ENCODE results near the gene NLRC3. TPM values are rescaled to one million over a fixed set of nuclear protein-coding genes. Genes with fewer than 3 reads are reported as not detected.

Gene NLRC3, protein sequence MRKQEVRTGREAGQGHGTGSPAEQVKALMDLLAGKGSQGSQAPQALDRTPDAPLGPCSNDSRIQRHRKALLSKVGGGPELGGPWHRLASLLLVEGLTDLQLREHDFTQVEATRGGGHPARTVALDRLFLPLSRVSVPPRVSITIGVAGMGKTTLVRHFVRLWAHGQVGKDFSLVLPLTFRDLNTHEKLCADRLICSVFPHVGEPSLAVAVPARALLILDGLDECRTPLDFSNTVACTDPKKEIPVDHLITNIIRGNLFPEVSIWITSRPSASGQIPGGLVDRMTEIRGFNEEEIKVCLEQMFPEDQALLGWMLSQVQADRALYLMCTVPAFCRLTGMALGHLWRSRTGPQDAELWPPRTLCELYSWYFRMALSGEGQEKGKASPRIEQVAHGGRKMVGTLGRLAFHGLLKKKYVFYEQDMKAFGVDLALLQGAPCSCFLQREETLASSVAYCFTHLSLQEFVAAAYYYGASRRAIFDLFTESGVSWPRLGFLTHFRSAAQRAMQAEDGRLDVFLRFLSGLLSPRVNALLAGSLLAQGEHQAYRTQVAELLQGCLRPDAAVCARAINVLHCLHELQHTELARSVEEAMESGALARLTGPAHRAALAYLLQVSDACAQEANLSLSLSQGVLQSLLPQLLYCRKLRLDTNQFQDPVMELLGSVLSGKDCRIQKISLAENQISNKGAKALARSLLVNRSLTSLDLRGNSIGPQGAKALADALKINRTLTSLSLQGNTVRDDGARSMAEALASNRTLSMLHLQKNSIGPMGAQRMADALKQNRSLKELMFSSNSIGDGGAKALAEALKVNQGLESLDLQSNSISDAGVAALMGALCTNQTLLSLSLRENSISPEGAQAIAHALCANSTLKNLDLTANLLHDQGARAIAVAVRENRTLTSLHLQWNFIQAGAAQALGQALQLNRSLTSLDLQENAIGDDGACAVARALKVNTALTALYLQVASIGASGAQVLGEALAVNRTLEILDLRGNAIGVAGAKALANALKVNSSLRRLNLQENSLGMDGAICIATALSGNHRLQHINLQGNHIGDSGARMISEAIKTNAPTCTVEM
- 0.17 and 0.34 TPM in 2 replicates for total RNA-seq (ENCODE audit: low replicate concordance)
- long read RNA-seq, partial matches to known transcripts = 0 of 2 reads
- long read RNA-seq, other reads (novel, unspliced or antisense) = 2 of 2 reads

GRCh38 chr16:3577302-3577752, at the start of gene NLRC3:
Gene NLRC3, minus strand, starts transcription at chr16:3577403. Its CDS starts 12,367 bp downstream, at chr16:3565036.
- Mint-ChIP-seq H3K27ac (no peak within 1 kb of the TSS), H3K36me3 (no peaks in the 10 kb centered on the region), H3K27me3 (no peaks in the 10 kb centered on the region), H3K9me3 (no peaks in the 10 kb centered on the region), H3K4me3 (no peak within 1 kb of the TSS), H3K4me1 (ENCODE audit: unreplicated experiment) (peaks cover 21% of the 10 kb centered on the region)
- TF ChIP-seq CTCF (conservative IDR thresholded peaks at IDR 0.05) = no peak
- no peak for DNase-seq (ENCODE audit: extremely low spot score, unreplicated experiment)

GRCh38 chr16:3625911-3626732, 48.9 kb upstream of the NLRC3 start:
- H3K27ac Mint-ChIP-seq = no peak overlapping the region
- H3K9me3 Mint-ChIP-seq = no peaks in the 10 kb centered on the region
- no peak for DNase-seq (ENCODE audit: extremely low spot score, unreplicated experiment)
- H3K27me3 Mint-ChIP-seq = no peaks in the 10 kb centered on the region
- no peak for TF ChIP-seq CTCF (conservative IDR thresholded peaks at IDR 0.05)
- H3K4me1 Mint-ChIP-seq (ENCODE audit: unreplicated experiment) = peaks cover 6% of the 10 kb centered on the region
- H3K4me3 Mint-ChIP-seq = no peak overlapping the region
- no peaks in the 10 kb centered on the region for H3K36me3 Mint-ChIP-seq

DNA sequence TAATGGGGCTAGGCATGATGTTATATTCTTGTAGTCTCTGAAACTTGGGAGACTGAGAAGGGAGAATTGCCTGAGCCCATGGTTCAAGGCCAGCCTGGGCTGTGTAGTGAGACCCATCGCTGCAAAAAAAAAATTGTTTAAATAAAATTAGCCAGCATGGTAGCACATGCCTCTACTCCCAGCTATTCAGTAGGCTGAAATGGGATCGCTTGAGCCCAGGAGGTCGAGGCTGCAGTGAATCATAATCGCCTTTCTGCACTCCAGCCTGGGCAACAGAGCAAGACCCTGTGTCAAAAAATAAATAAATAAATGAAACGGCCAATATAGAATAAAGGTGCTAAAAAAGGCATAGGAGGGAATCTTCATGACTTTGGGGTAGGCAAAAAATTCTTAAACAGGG, 48.1 kb upstream of the NLRC3 start:
- no peaks in the 10 kb centered on the region for H3K27me3 Mint-ChIP-seq
- no peak overlapping the region for H3K4me3 Mint-ChIP-seq
- no peak for TF ChIP-seq CTCF (conservative IDR thresholded peaks at IDR 0.05)
- H3K9me3 Mint-ChIP-seq = no peaks in the 10 kb centered on the region
- no peak overlapping the region for H3K27ac Mint-ChIP-seq
- no peaks in the 10 kb centered on the region for H3K36me3 Mint-ChIP-seq
- peaks cover 6% of the 10 kb centered on the region for H3K4me1 Mint-ChIP-seq (ENCODE audit: unreplicated experiment)
- DNase-seq (ENCODE audit: extremely low spot score, unreplicated experiment) = peak; percentile 15

- Mint-ChIP-seq H3K4me1 (ENCODE audit: unreplicated experiment) (peaks cover 6% of the 10 kb centered on the region), H3K36me3 (no peaks in the 10 kb centered on the region), H3K4me3 (no peak overlapping the region), H3K9me3 (no peaks in the 10 kb centered on the region), H3K27ac (no peak overlapping the region), H3K27me3 (no peaks in the 10 kb centered on the region)
- DNase-seq (ENCODE audit: extremely low spot score, unreplicated experiment) = no peak
- no peak for TF ChIP-seq CTCF (conservative IDR thresholded peaks at IDR 0.05)
Observed at GRCh38 chr16:3623642-3624041, 46.4 kb upstream of the NLRC3 start.

- no peak for DNase-seq (ENCODE audit: extremely low spot score, unreplicated experiment)
- no peak for TF ChIP-seq CTCF (conservative IDR thresholded peaks at IDR 0.05)
- Mint-ChIP-seq H3K4me1 (ENCODE audit: unreplicated experiment) (peaks cover 11% of the 10 kb centered on the region), H3K27ac (no peak overlapping the region), H3K36me3 (peaks cover 14% of the 10 kb centered on the region), H3K9me3 (no peaks in the 10 kb centered on the region), H3K4me3 (no peak overlapping the region), H3K27me3 (no peaks in the 10 kb centered on the region)
Observed at GRCh38 chr16:3618769-3619141, 41.6 kb upstream of the NLRC3 start.
